HG03280 (cell line): ENCODE measurements around the gene SCARF1.

ENCODE experiments used
- ATAC-seq: cut with Tn5 transposase; IDR thresholded peaks from one replicate; pipeline ENCODE4 v1.9.1; 2021; ENCODE audit warnings: mild to moderate bottlenecking, moderate library complexity; ENCODE audit not compliant: unreplicated experiment

The SCARF1 gene

GRCh38 chr17:1628856-1629503, 16.6 kb downstream of the SCARF1 start:
- peak; percentile 54 for ATAC-seq

GRCh38 chr17:1627982-1628855, 17.3 kb downstream of the SCARF1 start, which contains the start of gene SLC43A2:
Gene SLC43A2 (minus strand): TSS chr17:1628834. CDS start chr17:1627874, 960 bp downstream.
- ATAC-seq: peak; percentile 56

GRCh38 chr17:1627182-1627981, 18.1 kb downstream of the SCARF1 start:
- no peak for ATAC-seq

- ATAC-seq: no peak
Observed at GRCh38 chr17:1626333-1626732, 19.2 kb downstream of the SCARF1 start.

GRCh38 chr17:1625581-1625980, 20.0 kb downstream of the SCARF1 start:
- no peak for ATAC-seq

- ATAC-seq: no peak
Observed at GRCh38 chr17:1625053-1625452, 20.5 kb downstream of the SCARF1 start.

- no peak for ATAC-seq
Observed at GRCh38 chr17:1624650-1625049, 20.9 kb downstream of the SCARF1 start.

GRCh38 chr17:1623057-1623630, 22.4 kb downstream of the SCARF1 start:
- ATAC-seq: no peak

GRCh38 chr17:1621273-1621954, 24.1 kb downstream of the SCARF1 start:
- ATAC-seq: no peak

- no peak for ATAC-seq
Observed at GRCh38 chr17:1620486-1620885, 25.0 kb downstream of the SCARF1 start.

GRCh38 chr17:1617620-1618174, 27.8 kb downstream of the SCARF1 start:
- no peak for ATAC-seq

GRCh38 chr17:1616101-1616500, 29.4 kb downstream of the SCARF1 start:
- ATAC-seq: no peak

GRCh38 chr17:1612400-1612799, 33.1 kb downstream of the SCARF1 start:
- no peak for ATAC-seq

- no peak for ATAC-seq
Observed at GRCh38 chr17:1611715-1612114, 33.8 kb downstream of the SCARF1 start.

- no peak for ATAC-seq
Observed at GRCh38 chr17:1608676-1609075, 36.9 kb downstream of the SCARF1 start.

GRCh38 chr17:1607971-1608320, 37.6 kb downstream of the SCARF1 start:
- ATAC-seq: no peak

- ATAC-seq: peak; percentile 19
Observed at GRCh38 chr17:1606352-1606985, 39.1 kb downstream of the SCARF1 start.

GRCh38 chr17:1605681-1606351, 39.7 kb downstream of the SCARF1 start:
- ATAC-seq: no peak

- ATAC-seq: no peak
Observed at GRCh38 chr17:1604831-1605528, 40.6 kb downstream of the SCARF1 start.
